ENCODE results near the gene SGTA.
A peak's percentile ranks its signal among the peaks of the same experiment; 100 is the strongest.
"Not testable (repeated sequence)": the region's sequence is repeated elsewhere in the genome, so short reads cannot be mapped to it uniquely, and the experiment has no call there.

The SGTA gene

GRCh38 chr19:2717638-2718541 is 65.2 kb downstream of the SGTA start:
- H3K4me3 ChIP-seq (ENCODE audit: low read length in 2 of 2) = no peak overlapping the region
- no peaks in the 10 kb centered on the region for H3K36me3 ChIP-seq (ENCODE audit: control insufficient read depth in 2 of 2, insufficient read depth in 2 of 2, low read length in 2 of 2)
- peaks cover 11 to 22% of the 10 kb centered on the region in 2 donors for H3K27me3 ChIP-seq (ENCODE audit: control insufficient read depth in 2 of 2, insufficient read depth in 2 of 2, low read length in 2 of 2)
- no peak overlapping the region for H3K27ac ChIP-seq (ENCODE audit: low read depth in 2 of 2, low read length in 2 of 2)
- peaks cover 0 to 4% of the 10 kb centered on the region in 2 donors for H3K4me1 ChIP-seq (ENCODE audit: control insufficient read depth in 2 of 2, insufficient read depth in 2 of 2, low read length in 2 of 2)
- H3K9me3 ChIP-seq (ENCODE audit: control insufficient read depth in 2 of 2, low read length in 2 of 2) = peaks cover 0 to 4% of the 10 kb centered on the region in 2 donors
- H3K9ac ChIP-seq (ENCODE audit: low read depth in 1 of 2, low read length in 2 of 2) = no peak overlapping the region

GRCh38 chr19:2716722-2717637 is 66.1 kb downstream of the SGTA start:
- Histone ChIP-seq H3K36me3 (ENCODE audit: control insufficient read depth in 2 of 2, insufficient read depth in 2 of 2, low read length in 2 of 2) (no peaks in the 10 kb centered on the region), H3K27ac (ENCODE audit: low read depth in 2 of 2, low read length in 2 of 2) (no peak overlapping the region), H3K9me3 (ENCODE audit: control insufficient read depth in 2 of 2, low read length in 2 of 2) (peaks cover 0 to 4% of the 10 kb centered on the region in 2 donors), H3K27me3 (ENCODE audit: control insufficient read depth in 2 of 2, insufficient read depth in 2 of 2, low read length in 2 of 2) (peaks cover 6 to 15% of the 10 kb centered on the region in 2 donors), H3K4me3 (ENCODE audit: low read length in 2 of 2) (no peak overlapping the region), H3K9ac (ENCODE audit: low read depth in 1 of 2, low read length in 2 of 2) (no peak overlapping the region), H3K4me1 (ENCODE audit: control insufficient read depth in 2 of 2, insufficient read depth in 2 of 2, low read length in 2 of 2) (peaks cover 0 to 2% of the 10 kb centered on the region in 2 donors)

DNA sequence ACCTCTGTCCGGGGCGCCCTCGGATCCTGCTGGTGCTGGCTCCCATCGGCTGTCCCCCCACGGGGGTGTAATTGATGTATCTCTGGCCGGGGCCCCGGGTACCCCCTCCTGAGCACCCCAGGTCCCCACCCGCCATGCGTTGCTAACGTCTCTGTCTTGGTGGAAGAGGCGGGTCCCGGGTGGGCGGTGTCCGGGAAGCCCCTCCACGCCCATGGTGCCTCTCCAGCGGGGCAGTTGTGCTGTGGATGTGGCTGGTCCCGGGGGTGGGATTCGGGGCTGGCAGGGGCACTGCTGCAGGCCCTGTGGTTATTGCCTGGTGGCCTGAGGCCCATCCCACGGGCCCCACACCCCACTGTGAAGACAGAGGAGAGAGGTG is 66.8 kb downstream of the SGTA start:
- Histone ChIP-seq H3K4me1 (ENCODE audit: control insufficient read depth in 2 of 2, insufficient read depth in 2 of 2, low read length in 2 of 2) (peaks cover 0 to 2% of the 10 kb centered on the region in 2 donors), H3K36me3 (ENCODE audit: control insufficient read depth in 2 of 2, insufficient read depth in 2 of 2, low read length in 2 of 2) (no peaks in the 10 kb centered on the region), H3K4me3 (ENCODE audit: low read length in 2 of 2) (no peak overlapping the region), H3K9me3 (ENCODE audit: control insufficient read depth in 2 of 2, low read length in 2 of 2) (peaks cover 0 to 4% of the 10 kb centered on the region in 2 donors), H3K27ac (ENCODE audit: low read depth in 2 of 2, low read length in 2 of 2) (no peak overlapping the region), H3K9ac (ENCODE audit: low read depth in 1 of 2, low read length in 2 of 2) (no peak overlapping the region), H3K27me3 (ENCODE audit: control insufficient read depth in 2 of 2, insufficient read depth in 2 of 2, low read length in 2 of 2) (peaks cover 4 to 12% of the 10 kb centered on the region in 2 donors)

GRCh38 chr19:2715470-2716274 is 67.4 kb downstream of the SGTA start:
- peaks cover 4 to 10% of the 10 kb centered on the region in 2 donors for H3K27me3 ChIP-seq (ENCODE audit: control insufficient read depth in 2 of 2, insufficient read depth in 2 of 2, low read length in 2 of 2)
- H3K9ac ChIP-seq (ENCODE audit: low read depth in 1 of 2, low read length in 2 of 2) = no peak overlapping the region
- H3K27ac ChIP-seq (ENCODE audit: low read depth in 2 of 2, low read length in 2 of 2) = no peak overlapping the region
- no peaks in the 10 kb centered on the region for H3K36me3 ChIP-seq (ENCODE audit: control insufficient read depth in 2 of 2, insufficient read depth in 2 of 2, low read length in 2 of 2)
- peaks cover 0 to 2% of the 10 kb centered on the region in 2 donors for H3K4me1 ChIP-seq (ENCODE audit: control insufficient read depth in 2 of 2, insufficient read depth in 2 of 2, low read length in 2 of 2)
- H3K9me3 ChIP-seq (ENCODE audit: control insufficient read depth in 2 of 2, low read length in 2 of 2) = peaks cover 0 to 4% of the 10 kb centered on the region in 2 donors
- no peak overlapping the region for H3K4me3 ChIP-seq (ENCODE audit: low read length in 2 of 2)

DNA sequence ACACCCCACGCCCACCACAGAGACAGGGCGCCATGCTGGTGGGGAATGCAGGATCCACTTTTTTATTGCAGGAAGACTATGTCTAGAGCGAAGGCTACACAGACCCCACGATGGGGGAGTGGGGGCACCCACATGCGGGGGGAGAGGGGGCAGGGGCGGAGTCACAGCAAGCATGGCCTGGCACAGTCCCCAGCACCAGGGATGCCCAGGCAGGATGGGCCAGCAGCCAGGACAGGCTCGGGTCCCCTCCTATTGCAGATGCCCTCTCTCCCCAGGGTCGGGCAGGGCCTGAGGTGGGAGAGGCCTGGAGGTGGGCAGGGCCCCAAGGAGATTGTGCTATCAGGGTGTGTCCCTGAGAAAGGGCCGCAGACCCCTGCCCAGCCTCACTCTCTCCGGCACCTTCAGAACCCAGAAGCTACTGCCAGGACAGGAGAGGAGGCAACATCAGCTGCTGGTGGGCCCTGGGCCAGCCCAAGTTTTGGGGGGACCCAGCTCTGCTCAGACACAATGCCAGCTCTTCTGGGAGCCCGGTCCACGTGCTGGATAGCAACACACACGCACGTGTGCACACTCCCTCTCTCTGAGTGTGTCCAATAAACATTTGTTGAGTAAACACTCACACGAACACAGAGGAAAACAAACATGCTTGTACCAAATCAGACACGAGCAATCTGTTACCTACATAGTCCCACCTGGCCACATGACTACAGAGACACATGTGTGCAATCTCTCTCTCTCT is 68.4 kb downstream of the SGTA start:
- no peak overlapping the region for H3K9ac ChIP-seq (ENCODE audit: low read depth in 1 of 2, low read length in 2 of 2)
- no peaks in the 10 kb centered on the region for H3K36me3 ChIP-seq (ENCODE audit: control insufficient read depth in 2 of 2, insufficient read depth in 2 of 2, low read length in 2 of 2)
- H3K27me3 ChIP-seq (ENCODE audit: control insufficient read depth in 2 of 2, insufficient read depth in 2 of 2, low read length in 2 of 2) = peaks cover 0 to 1% of the 10 kb centered on the region in 2 donors
- no peaks in the 10 kb centered on the region for H3K4me1 ChIP-seq (ENCODE audit: control insufficient read depth in 2 of 2, insufficient read depth in 2 of 2, low read length in 2 of 2)
- peaks cover 0 to 4% of the 10 kb centered on the region in 2 donors for H3K9me3 ChIP-seq (ENCODE audit: control insufficient read depth in 2 of 2, low read length in 2 of 2)
- H3K4me3 ChIP-seq (ENCODE audit: low read length in 2 of 2) = no peak overlapping the region
- no peak overlapping the region for H3K27ac ChIP-seq (ENCODE audit: low read depth in 2 of 2, low read length in 2 of 2)

DNA sequence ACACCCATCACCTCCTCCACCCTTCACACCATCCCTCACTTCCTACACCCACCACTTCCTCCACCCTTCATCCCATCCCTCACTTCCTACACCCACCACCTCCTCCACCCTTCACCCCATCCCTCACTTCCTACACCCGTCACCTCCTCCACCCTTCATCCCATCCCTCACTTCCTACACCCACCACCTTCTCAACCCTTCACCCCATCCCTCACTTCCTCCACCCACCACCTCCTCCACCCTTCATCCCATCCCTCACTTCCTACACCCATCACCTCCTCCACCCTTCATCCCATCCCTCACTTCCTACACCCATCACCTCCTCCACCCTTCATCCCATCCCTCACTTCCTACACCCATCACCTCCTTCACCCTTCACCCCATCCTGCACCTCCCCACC is 69.0 kb downstream of the SGTA start:
- H3K27ac ChIP-seq (ENCODE audit: low read depth in 2 of 2, low read length in 2 of 2); H3K4me1 ChIP-seq (ENCODE audit: control insufficient read depth in 2 of 2, insufficient read depth in 2 of 2, low read length in 2 of 2); H3K9ac ChIP-seq (ENCODE audit: low read depth in 1 of 2, low read length in 2 of 2); H3K36me3 ChIP-seq (ENCODE audit: control insufficient read depth in 2 of 2, insufficient read depth in 2 of 2, low read length in 2 of 2); H3K4me3 ChIP-seq (ENCODE audit: low read length in 2 of 2); H3K9me3 ChIP-seq (ENCODE audit: control insufficient read depth in 2 of 2, low read length in 2 of 2); H3K27me3 ChIP-seq (ENCODE audit: control insufficient read depth in 2 of 2, insufficient read depth in 2 of 2, low read length in 2 of 2): not testable (repeated sequence)

DNA sequence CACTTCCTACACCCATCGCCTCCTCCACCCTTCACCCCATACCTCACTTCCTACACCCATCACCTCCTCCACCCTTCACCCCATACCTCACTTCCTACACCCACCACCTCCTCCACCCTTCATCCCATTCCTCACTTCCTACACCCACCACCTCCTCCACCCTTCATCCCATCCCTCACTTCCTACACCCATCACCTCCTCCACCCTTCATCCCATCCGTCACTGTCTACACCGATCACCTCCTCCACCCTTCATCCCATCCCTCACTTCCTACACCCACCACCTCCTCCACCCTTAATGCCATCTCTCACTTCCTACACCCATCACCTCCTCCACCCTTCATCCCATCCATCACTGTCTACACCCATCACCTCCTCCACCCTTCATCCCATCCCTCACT is 69.9 kb downstream of the SGTA start:
- H3K27me3 ChIP-seq (ENCODE audit: control insufficient read depth in 2 of 2, insufficient read depth in 2 of 2, low read length in 2 of 2); H3K36me3 ChIP-seq (ENCODE audit: control insufficient read depth in 2 of 2, insufficient read depth in 2 of 2, low read length in 2 of 2); H3K4me1 ChIP-seq (ENCODE audit: control insufficient read depth in 2 of 2, insufficient read depth in 2 of 2, low read length in 2 of 2); H3K4me3 ChIP-seq (ENCODE audit: low read length in 2 of 2); H3K9me3 ChIP-seq (ENCODE audit: control insufficient read depth in 2 of 2, low read length in 2 of 2); H3K27ac ChIP-seq (ENCODE audit: low read depth in 2 of 2, low read length in 2 of 2); H3K9ac ChIP-seq (ENCODE audit: low read depth in 1 of 2, low read length in 2 of 2): not testable (repeated sequence)

GRCh38 chr19:2711875-2712205 is 71.2 kb downstream of the SGTA start:
- Histone ChIP-seq H3K4me3 (ENCODE audit: low read length in 2 of 2) (no peak overlapping the region), H3K4me1 (ENCODE audit: control insufficient read depth in 2 of 2, insufficient read depth in 2 of 2, low read length in 2 of 2) (no peaks in the 10 kb centered on the region), H3K27ac (ENCODE audit: low read depth in 2 of 2, low read length in 2 of 2) (no peak overlapping the region), H3K9me3 (ENCODE audit: control insufficient read depth in 2 of 2, low read length in 2 of 2) (peaks cover 0 to 4% of the 10 kb centered on the region in 2 donors), H3K27me3 (ENCODE audit: control insufficient read depth in 2 of 2, insufficient read depth in 2 of 2, low read length in 2 of 2) (no peaks in the 10 kb centered on the region), H3K9ac (ENCODE audit: low read depth in 1 of 2, low read length in 2 of 2) (no peak overlapping the region), H3K36me3 (ENCODE audit: control insufficient read depth in 2 of 2, insufficient read depth in 2 of 2, low read length in 2 of 2) (no peaks in the 10 kb centered on the region)

- Histone ChIP-seq H3K27ac (ENCODE audit: low read depth in 2 of 2, low read length in 2 of 2) (peak overlapping the region in 1 of 2 donors; percentile 23), H3K9ac (ENCODE audit: low read depth in 1 of 2, low read length in 2 of 2) (no peak overlapping the region), H3K4me3 (ENCODE audit: low read length in 2 of 2) (no peak overlapping the region), H3K9me3 (ENCODE audit: control insufficient read depth in 2 of 2, low read length in 2 of 2) (peaks cover 0 to 4% of the 10 kb centered on the region in 2 donors), H3K36me3 (ENCODE audit: control insufficient read depth in 2 of 2, insufficient read depth in 2 of 2, low read length in 2 of 2) (no peaks in the 10 kb centered on the region), H3K4me1 (ENCODE audit: control insufficient read depth in 2 of 2, insufficient read depth in 2 of 2, low read length in 2 of 2) (no peaks in the 10 kb centered on the region), H3K27me3 (ENCODE audit: control insufficient read depth in 2 of 2, insufficient read depth in 2 of 2, low read length in 2 of 2) (no peaks in the 10 kb centered on the region)
Observed at GRCh38 chr19:2711172-2711874, 71.8 kb downstream of the SGTA start.

Data from mucosa of rectum (tissue), 2 donors.